Activated naive CD4-positive, alpha-beta T cell treated with anti-CD3 and anti-CD28 coated beads, Interleukin-2, amount 10 ng/mL, durations not matched to agents 5 hours and 36 hours (primary cell): Measurements from ENCODE around the gene MAPK8IP1. TPM values are rescaled to one million over a fixed set of nuclear protein-coding genes. Genes with fewer than 3 reads are reported as not detected.

Experiments
- total RNA-seq, 2 experiments: library from RNA; stranded (reverse); gene quantifications; one replicate each; pipeline ENCODE4 v1.2.3, GENCODE V29; 2021

Gene MAPK8IP1
- 1 to 10 TPM in 1 of 2 experiments, under 1 TPM in 1; 0.60 to 1.0 TPM for total RNA-seq

DNA sequence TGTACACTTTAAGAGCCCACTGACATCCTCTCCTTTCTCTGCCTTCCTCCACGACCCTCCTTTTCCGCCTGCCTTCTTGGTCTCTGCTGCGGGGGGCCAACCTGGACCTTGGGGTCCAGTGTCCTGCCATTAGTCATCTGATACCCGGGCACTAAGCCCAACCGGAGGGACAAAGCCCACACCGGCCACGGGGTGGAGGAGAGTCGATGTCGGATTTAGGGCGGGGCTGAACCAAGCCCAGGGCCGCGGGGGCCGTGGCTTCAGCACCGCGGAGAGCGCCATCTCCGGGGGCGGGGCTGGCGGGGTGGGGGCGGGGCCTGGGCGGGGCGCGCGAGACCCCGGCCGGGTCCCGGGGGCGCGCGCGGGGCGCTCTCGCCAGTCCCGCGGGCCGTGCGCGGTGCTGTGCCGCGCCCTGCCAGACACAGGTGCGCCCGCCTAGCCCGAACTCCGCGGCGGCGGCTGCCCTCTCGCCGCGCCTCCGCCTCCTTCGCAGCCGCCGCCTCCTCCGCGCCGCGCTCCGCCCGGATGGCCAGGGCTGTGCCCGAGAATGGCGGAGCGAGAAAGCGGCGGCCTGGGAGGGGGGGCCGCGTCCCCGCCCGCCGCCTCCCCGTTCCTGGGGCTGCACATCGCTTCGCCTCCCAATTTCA is at the start of gene MAPK8IP1:
MAPK8IP1 (plus strand) TSS at position 378 of the 647 bp plus-strand sequence; CDS start at position 548, 170 bp downstream.

GRCh38 chr11:45846974-45847910 is 38.2 kb upstream of the MAPK8IP1 start, which contains the start of gene CRY2:
CRY2 (plus strand) TSS chr11:45847475; CDS start chr11:45847491, 16 bp downstream.

DNA sequence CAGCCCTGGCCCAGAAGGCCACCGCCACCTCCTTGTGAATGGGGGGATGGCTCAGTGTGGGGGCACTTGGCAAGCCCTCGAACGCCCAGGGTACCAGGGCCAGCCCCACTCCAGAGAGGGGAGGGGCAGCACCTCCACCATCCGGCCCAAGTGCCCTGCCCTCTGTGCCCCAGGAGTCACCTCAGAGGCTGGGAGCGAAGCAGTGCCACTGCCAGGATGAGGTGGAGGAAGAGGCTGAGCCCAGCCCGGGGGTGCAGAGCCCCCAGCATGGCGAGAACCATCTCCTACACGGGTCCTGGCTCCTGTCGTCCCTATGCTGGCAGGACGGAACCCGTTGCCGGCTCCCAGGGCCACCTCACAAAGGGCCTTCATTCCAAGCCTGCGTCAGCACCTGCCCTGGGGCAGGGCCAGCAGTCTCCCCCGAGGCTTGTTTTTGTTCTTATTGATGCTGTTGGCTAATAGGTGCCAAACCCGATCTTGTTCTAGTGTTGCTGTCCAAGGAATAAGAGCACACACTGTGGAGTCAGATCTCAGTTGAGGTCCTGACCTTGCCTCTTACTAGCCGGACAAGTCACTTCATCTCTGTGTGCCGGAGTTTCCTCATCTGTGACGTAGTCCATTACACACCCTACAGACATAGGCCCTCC is 21.6 kb downstream of the MAPK8IP1 start, which contains the start of gene FREY1:
FREY1 (minus strand) TSS at position 307 of the 647 bp plus-strand sequence; CDS start at position 281, 26 bp downstream.

DNA sequence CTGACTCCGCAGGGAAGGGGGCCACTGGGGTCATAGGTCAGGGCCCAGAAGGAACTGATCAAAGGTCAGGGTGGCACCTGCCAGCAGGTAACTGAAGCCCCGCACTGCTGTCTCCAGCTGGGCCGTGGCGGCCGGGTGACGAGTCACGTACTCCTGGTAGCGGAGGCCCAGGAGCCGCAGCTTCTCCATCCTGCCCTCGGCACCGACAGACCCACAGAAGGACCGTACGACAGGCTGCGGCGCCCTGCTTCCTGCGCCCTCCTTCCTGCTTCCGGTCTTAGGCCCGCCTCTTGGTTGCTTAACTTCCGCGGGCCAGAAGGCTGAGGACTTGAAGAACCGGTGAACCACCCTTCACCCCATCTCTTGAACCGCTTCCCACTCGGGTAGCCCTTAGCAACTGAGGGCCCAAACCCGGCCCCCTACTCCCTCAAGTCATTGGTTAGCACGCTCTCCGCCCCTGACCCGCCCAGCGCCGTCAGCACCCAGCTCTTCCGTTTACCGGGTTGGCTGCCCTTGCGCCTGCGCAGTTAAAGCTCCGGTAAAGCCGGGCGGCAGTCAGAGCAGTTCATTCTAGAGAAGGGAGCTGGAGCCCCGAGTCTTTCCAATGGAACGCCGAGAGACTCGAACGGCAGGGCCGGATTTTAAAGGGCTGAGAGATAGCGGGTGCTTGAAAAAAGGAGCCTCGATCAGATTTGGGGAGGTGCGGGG is 32.3 kb downstream of the MAPK8IP1 start, which contains the start of gene PEX16:
PEX16 (minus strand) TSS at position 255 of the 708 bp plus-strand sequence; CDS start at position 189, 66 bp downstream.

DNA sequence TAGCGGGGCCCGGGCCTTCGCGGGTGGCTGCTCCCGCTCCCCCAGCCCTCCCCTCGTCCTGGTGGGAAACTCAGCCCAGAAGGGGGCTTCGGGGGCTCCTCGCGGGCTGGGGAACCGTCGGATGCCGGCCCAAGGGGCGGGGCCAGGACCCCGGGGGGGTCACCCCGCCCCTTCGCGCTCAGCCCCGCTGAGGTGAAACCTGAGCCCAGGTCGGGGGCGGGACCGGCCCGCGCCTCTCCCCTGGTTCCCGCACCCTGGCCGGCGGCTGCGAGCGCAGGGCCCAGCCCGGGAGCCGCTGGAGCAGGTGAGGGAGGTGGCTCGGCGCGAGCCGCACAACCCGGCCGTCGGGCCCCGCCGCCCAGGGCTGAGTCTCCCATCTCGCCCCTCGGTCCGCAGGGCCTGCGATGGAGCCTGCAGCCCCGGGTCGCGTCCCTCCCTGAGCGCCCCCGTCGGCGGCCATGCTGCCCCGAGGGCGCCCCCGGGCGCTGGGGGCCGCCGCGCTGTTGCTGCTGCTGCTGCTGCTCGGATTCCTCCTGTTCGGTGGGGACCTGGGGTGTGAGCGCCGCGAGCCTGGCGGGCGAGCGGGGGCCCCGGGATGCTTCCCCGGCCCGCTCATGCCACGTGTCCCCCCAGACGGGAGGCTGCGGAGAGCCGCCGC is 37.1 kb downstream of the MAPK8IP1 start, which contains the start of gene LARGE2:
LARGE2 (plus strand) TSS at position 232 of the 658 bp plus-strand sequence; CDS start at position 459, 227 bp downstream.

Other genes with a start within 250 kb of the MAPK8IP1 start
- not detected for gene CHST1, start 220.0 kb upstream of the MAPK8IP1 start, total RNA-seq
- 10 to 100 TPM; 19.1 to 19.8 TPM for gene SLC35C1, start 80.5 kb upstream of the MAPK8IP1 start, total RNA-seq
- gene CRY2, start 38.2 kb upstream of the MAPK8IP1 start, total RNA-seq: 10 to 100 TPM; 27.2 to 28.4 TPM
- 1 to 10 TPM; 1.8 to 2.1 TPM for gene FREY1, start 21.6 kb downstream of the MAPK8IP1 start, total RNA-seq
- 10 to 100 TPM; 46.2 to 47.1 TPM for gene PEX16, start 32.2 kb downstream of the MAPK8IP1 start, total RNA-seq
- under 1 TPM; 0.33 to 0.51 TPM for gene LARGE2, start 37.0 kb downstream of the MAPK8IP1 start, total RNA-seq
- gene PHF21A, start 235.8 kb downstream of the MAPK8IP1 start, total RNA-seq: 10 to 100 TPM; 26.0 to 31.3 TPM